Loucy (cell line): ENCODE data around the gene ARID1B.

Experiments used
- H2AFZ ChIP-seq: fragments of 200-600 bp; sonication (generic); 2 replicates; pipeline ENCODE4 v1.6.0; 2016; ENCODE audit warnings: antibody characterized with exemption, mild to moderate bottlenecking, low read length, moderate library complexity
- H3F3A ChIP-seq: fragments of 200-600 bp; 2 replicates; pipeline ENCODE4 v1.6.0; 2016; ENCODE audit warnings: antibody characterized with exemption, low read depth, mild to moderate bottlenecking
- H3K27me3 ChIP-seq: fragments of 200-600 bp; sonication (generic); 2 replicates; pipeline ENCODE4 v1.6.1; 2014; ENCODE audit warnings: low read length, mild to moderate bottlenecking; ENCODE audit not compliant: insufficient read depth, poor library complexity, severe bottlenecking
- H3K36me3 ChIP-seq: fragments of 200-600 bp; sonication (generic); 2 replicates; pipeline ENCODE4 v1.6.1; 2016; ENCODE audit warnings: low read length; ENCODE audit not compliant: insufficient read depth
- H3K4me1 ChIP-seq: fragments of 200-600 bp; sonication (generic); 2 replicates; pipeline ENCODE4 v1.5.1; 2014; ENCODE audit warnings: low read length, mild to moderate bottlenecking; ENCODE audit not compliant: insufficient read depth, poor library complexity, severe bottlenecking
- H3K4me2 ChIP-seq: fragments of 200-600 bp; sonication (generic); 2 replicates; pipeline ENCODE4 v1.6.0; 2014; ENCODE audit warnings: antibody characterized with exemption, low read length, low read depth, mild to moderate bottlenecking; ENCODE audit not compliant: poor library complexity, severe bottlenecking
- H3K4me3 ChIP-seq: fragments of 200-600 bp; sonication (generic); 2 replicates; pipeline ENCODE4 v1.5.1; 2014; ENCODE audit warnings: low read length, mild to moderate bottlenecking, mixed read lengths; ENCODE audit not compliant: poor library complexity, severe bottlenecking
- H3K79me2 ChIP-seq: fragments of 200-600 bp; sonication (generic); 2 replicates; pipeline ENCODE4 v1.6.1; 2014; ENCODE audit warnings: low read length; ENCODE audit not compliant: insufficient read depth
- H3K9ac ChIP-seq: fragments of 200-600 bp; sonication (generic); 2 replicates; pipeline ENCODE4 v1.6.0; 2014; ENCODE audit warnings: mild to moderate bottlenecking, low read depth, low read length, moderate library complexity; ENCODE audit not compliant: poor library complexity, severe bottlenecking
- H3K9me2 ChIP-seq: fragments of 200-600 bp; sonication (generic); replicated peaks from 2 replicates; pipeline ENCODE4 v1.6.1; 2016; ENCODE audit warnings: low read depth, low read length, mixed read lengths
- H3K9me3 ChIP-seq: fragments of 200-600 bp; sonication (generic); 2 replicates; pipeline ENCODE4 v1.6.1; 2014; ENCODE audit warnings: mild to moderate bottlenecking, antibody characterized with exemption, low read length, low read depth; ENCODE audit not compliant: insufficient read depth
- H4K20me1 ChIP-seq: fragments of 200-600 bp; sonication (generic); 2 replicates; pipeline ENCODE4 v1.6.0; 2014; ENCODE audit warnings: antibody characterized with exemption, low read length, mild to moderate bottlenecking; ENCODE audit not compliant: insufficient read depth, poor library complexity, severe bottlenecking
- CTCF ChIP-seq: fragments of 200-600 bp; sonication (generic); conservative IDR thresholded peaks from 2 replicates; pipeline ENCODE4 v1.5.1; 2014; ENCODE audit warnings: mild to moderate bottlenecking, antibody characterized with exemption, low read length
- EZH2phosphoT487 ChIP-seq: fragments of 200-600 bp; IDR thresholded peaks from 2 replicates; pipeline ENCODE4 v1.6.1; 2018; ENCODE audit warnings: antibody characterized with exemption, mild to moderate bottlenecking, moderate library complexity, borderline replicate concordance

Gene ARID1B

GRCh38 chr6:156752666-156753301 is 24.4 kb upstream of the ARID1B start:
- no peak overlapping the region for H3K4me3 ChIP-seq
- H2AFZ ChIP-seq = 0 out of 2 replicates have a peak overlapping the region, but pooled peaks have one; percentile 62
- no peak overlapping the region for H3K4me2 ChIP-seq
- H4K20me1 ChIP-seq = no peaks in the 10 kb centered on the region
- no peaks in the 10 kb centered on the region for H3K9me2 ChIP-seq
- H3K27me3 ChIP-seq = no peaks in the 10 kb centered on the region
- no peak for TF ChIP-seq EZH2phosphoT487
- peak; percentile 48 for TF ChIP-seq CTCF
- no peaks in the 10 kb centered on the region for H3K4me1 ChIP-seq
- no peaks in the 10 kb centered on the region for H3F3A ChIP-seq
- H3K36me3 ChIP-seq = no peaks in the 10 kb centered on the region
- no peaks in the 10 kb centered on the region for H3K79me2 ChIP-seq
- H3K9me3 ChIP-seq = no peaks in the 10 kb centered on the region
- no peak overlapping the region for H3K9ac ChIP-seq

GRCh38 chr6:156756630-156757610 is 20.3 kb upstream of the ARID1B start:
- Histone ChIP-seq H3K27me3 (no peaks in the 10 kb centered on the region), H4K20me1 (no peaks in the 10 kb centered on the region), H2AFZ (no peak overlapping the region), H3K4me1 (no peaks in the 10 kb centered on the region), H3K9me3 (no peaks in the 10 kb centered on the region), H3K9me2 (no peaks in the 10 kb centered on the region), H3K36me3 (no peaks in the 10 kb centered on the region), H3F3A (no peaks in the 10 kb centered on the region), H3K4me2 (no peak overlapping the region), H3K79me2 (no peaks in the 10 kb centered on the region), H3K4me3 (no peak overlapping the region), H3K9ac (no peak overlapping the region)
- TF ChIP-seq EZH2phosphoT487 (no peak), CTCF (no peak)

- H4K20me1 ChIP-seq = no peaks in the 10 kb centered on the region
- H3K4me3 ChIP-seq = no peak overlapping the region
- H3K9ac ChIP-seq = no peak overlapping the region
- H2AFZ ChIP-seq = no peak overlapping the region
- H3K4me1 ChIP-seq = no peaks in the 10 kb centered on the region
- no peaks in the 10 kb centered on the region for H3K79me2 ChIP-seq
- no peaks in the 10 kb centered on the region for H3K27me3 ChIP-seq
- H3F3A ChIP-seq = no peaks in the 10 kb centered on the region
- no peaks in the 10 kb centered on the region for H3K36me3 ChIP-seq
- H3K9me2 ChIP-seq = no peaks in the 10 kb centered on the region
- H3K4me2 ChIP-seq = no peak overlapping the region
- H3K9me3 ChIP-seq = no peaks in the 10 kb centered on the region
- TF ChIP-seq EZH2phosphoT487 (no peak), CTCF (no peak)
Measured at GRCh38 chr6:156757849-156758248, 19.3 kb upstream of the ARID1B start.
